Measurements from ENCODE around the gene LAPTM4A.

DNA sequence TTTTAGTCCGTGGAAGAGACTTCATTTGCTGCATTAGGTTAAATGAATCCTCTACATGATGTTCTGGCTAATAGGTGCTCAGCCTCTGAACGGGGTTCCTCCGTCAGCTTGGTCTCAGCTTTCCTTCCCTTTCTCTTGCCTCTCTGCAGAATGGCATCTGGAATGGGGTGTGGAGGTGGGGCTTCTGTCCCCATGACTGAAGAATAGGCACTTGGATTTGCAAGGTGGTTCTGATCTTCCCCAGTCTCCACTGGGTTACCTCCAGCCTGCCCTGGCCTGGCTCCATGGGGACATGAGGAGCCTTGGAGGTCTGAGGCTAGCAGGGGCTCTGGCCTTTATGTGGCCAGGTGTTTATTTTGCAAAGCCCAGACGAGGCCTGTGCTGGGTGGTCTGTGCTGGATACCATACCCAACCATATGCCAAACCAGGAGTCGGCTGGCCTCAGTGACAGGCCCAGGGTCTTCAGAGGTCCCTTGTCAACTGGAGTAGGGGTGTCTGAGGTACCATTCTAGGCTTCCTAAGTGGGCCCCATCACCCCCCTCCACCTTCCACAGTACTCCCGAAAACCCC, 28.2 kb upstream of the LAPTM4A start:
- TF ChIP-seq, protein P1, sequence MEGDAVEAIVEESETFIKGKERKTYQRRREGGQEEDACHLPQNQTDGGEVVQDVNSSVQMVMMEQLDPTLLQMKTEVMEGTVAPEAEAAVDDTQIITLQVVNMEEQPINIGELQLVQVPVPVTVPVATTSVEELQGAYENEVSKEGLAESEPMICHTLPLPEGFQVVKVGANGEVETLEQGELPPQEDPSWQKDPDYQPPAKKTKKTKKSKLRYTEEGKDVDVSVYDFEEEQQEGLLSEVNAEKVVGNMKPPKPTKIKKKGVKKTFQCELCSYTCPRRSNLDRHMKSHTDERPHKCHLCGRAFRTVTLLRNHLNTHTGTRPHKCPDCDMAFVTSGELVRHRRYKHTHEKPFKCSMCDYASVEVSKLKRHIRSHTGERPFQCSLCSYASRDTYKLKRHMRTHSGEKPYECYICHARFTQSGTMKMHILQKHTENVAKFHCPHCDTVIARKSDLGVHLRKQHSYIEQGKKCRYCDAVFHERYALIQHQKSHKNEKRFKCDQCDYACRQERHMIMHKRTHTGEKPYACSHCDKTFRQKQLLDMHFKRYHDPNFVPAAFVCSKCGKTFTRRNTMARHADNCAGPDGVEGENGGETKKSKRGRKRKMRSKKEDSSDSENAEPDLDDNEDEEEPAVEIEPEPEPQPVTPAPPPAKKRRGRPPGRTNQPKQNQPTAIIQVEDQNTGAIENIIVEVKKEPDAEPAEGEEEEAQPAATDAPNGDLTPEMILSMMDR (conservative IDR thresholded peaks at IDR 0.05; ENCODE audit: low read length), result no peak
- TF ChIP-seq EZH2phosphoT487 (IDR thresholded peaks at IDR 0.05; ENCODE audit: borderline replicate concordance, low read depth, low read length), result no peak

Data from OCI-LY7 (cell line).